Left cardiac atrium (tissue), 4 donors: ENCODE results near the gene SHB. TPM values are rescaled to one million over a fixed set of nuclear protein-coding genes. Genes with fewer than 3 reads are reported as not detected.

ENCODE experiments used
- ATAC-seq, 2 donors: fragments of 200-7000 bp; cut with Tn5 transposase; one replicate each; pipeline ENCODE4 v1.9.1; 2020; ENCODE audit warnings: mild to moderate bottlenecking in 2 of 2, moderate library complexity in 2 of 2
- DNase-seq: peaks from one replicate; pipeline ENCODE4 v3.0.0-alpha.2; 2020
- intact Hi-C, 2 donors: fragments of 100-400 bp; cut with DNase I; formaldehyde crosslinking; loops; one replicate each; pipeline versions ENCODE4 v1.14.1 to v1.15.1; 2022 to 2023
- total RNA-seq, 2 donors: library from RNA; stranded (reverse); fragmentation: NEBNext Ultra II Directional; extraction: Animal tissue kit (Norgen Biotek cat#: 25700); gene quantifications; one replicate each; pipeline ENCODE4 v1.2.1, GENCODE V29; 2021
- donor health status: DM: no; HTN: yes; CAD: no.
- donor health status: DM: no; HTN: yes; CAD: no; lungs with severe emphysema.
- donor health status: DM: yes; HTN: yes; CAD: no.
- donor health status: Dilated cardiomyopathy.

The SHB gene
- total RNA-seq, 2 donors from 2014 or later = 20.3 to 34.6 TPM

- ATAC-seq = no peak
- intact Hi-C loops = loop anchor here in 1 of 2 donors (10.0 kb wide), 1 partner anchor 61 kb away; the partner anchor contains the start of gene SHB
- no peak for DNase-seq
Measured at GRCh38 chr9:38003946-38004808, 64.8 kb downstream of the SHB start.

GRCh38 chr9:38003230-38003629 is 65.8 kb downstream of the SHB start:
- no peak for ATAC-seq
- intact Hi-C loops = loop anchor here in 1 of 2 donors (10.0 kb wide), 1 partner anchor 62 kb away; the partner anchor contains the start of gene SHB
- no peak for DNase-seq

GRCh38 chr9:38001430-38001829 is 67.6 kb downstream of the SHB start:
- intact Hi-C loops = loop anchor here in 1 of 2 donors (10.0 kb wide), 1 partner anchor 63 kb away; the partner anchor contains the start of gene SHB
- ATAC-seq = no peak
- DNase-seq = no peak

- DNase-seq (no peak), ATAC-seq (no peak)
- intact Hi-C loops = loop anchor here in 1 of 2 donors (10.0 kb wide), 1 partner anchor 64 kb away; the partner anchor contains the start of gene SHB
Measured at GRCh38 chr9:38000735-38001134, 68.3 kb downstream of the SHB start.

- DNase-seq (no peak), ATAC-seq (no peak)
- intact Hi-C loops = loop anchor here in 1 of 2 donors (10.0 kb wide), 1 partner anchor 64 kb away; the partner anchor contains the start of gene SHB
Measured at GRCh38 chr9:38000332-38000731, 68.7 kb downstream of the SHB start.

GRCh38 chr9:37999588-38000189 is 69.3 kb downstream of the SHB start:
- intact Hi-C loops = loop anchor here (10.0 kb wide), 2 partner anchors 45 to 65 kb away; partner anchors contain the start of gene SHB (in 1 of the 2)
- ATAC-seq = no peak
- no peak for DNase-seq

GRCh38 chr9:37998881-37999587 is 70.0 kb downstream of the SHB start:
- ATAC-seq = peak in 1 of 2 donors; percentile 21
- intact Hi-C loops = loop anchor here in 1 of 2 donors (10.0 kb wide), 1 partner anchor 46 kb away; no protein-coding TSS in a partner anchor
- DNase-seq = peak; percentile 46

- intact Hi-C loops = loop anchor here in 1 of 2 donors (10.0 kb wide), 1 partner anchor 47 kb away; no protein-coding TSS in a partner anchor
- ATAC-seq (peak; percentile 6 to 16), DNase-seq (peak; percentile 39)
Measured at GRCh38 chr9:37997636-37998374, 71.2 kb downstream of the SHB start.

- ATAC-seq = no peak
- intact Hi-C loops = loop anchor here in 1 of 2 donors (10.0 kb wide), 1 partner anchor 48 kb away; no protein-coding TSS in a partner anchor
- DNase-seq = no peak
Measured at GRCh38 chr9:37996819-37997217, 72.2 kb downstream of the SHB start.

- DNase-seq (peak; percentile 69), ATAC-seq (peak; percentile 38 to 55)
- intact Hi-C loops = loop anchor here in 1 of 2 donors (10.0 kb wide), 1 partner anchor 49 kb away; no protein-coding TSS in a partner anchor
Measured at GRCh38 chr9:37995961-37996818, 72.8 kb downstream of the SHB start.

- ATAC-seq (peak; percentile 7 to 22), DNase-seq (no peak)
- intact Hi-C loops = loop anchor here in 1 of 2 donors (10.0 kb wide), 1 partner anchor 49 kb away; no protein-coding TSS in a partner anchor
Measured at GRCh38 chr9:37995348-37995737, 73.7 kb downstream of the SHB start.

- intact Hi-C loops = loop anchor here in 1 of 2 donors (10.0 kb wide), 1 partner anchor 50 kb away; no protein-coding TSS in a partner anchor
- ATAC-seq (peak; percentile 88 to 90), DNase-seq (peak; percentile 86)
Measured at GRCh38 chr9:37994639-37995347, 74.2 kb downstream of the SHB start.

GRCh38 chr9:37992924-37993349 is 76.1 kb downstream of the SHB start:
- ATAC-seq (no peak), DNase-seq (no peak)
- intact Hi-C loops = loop anchor here in 1 of 2 donors (10.0 kb wide), 1 partner anchor 52 kb away; no protein-coding TSS in a partner anchor

GRCh38 chr9:37990404-37991015 is 78.5 kb downstream of the SHB start:
- DNase-seq (no peak), ATAC-seq (no peak)
- intact Hi-C loops = loop anchor here in 1 of 2 donors (10.0 kb wide), 1 partner anchor 54 kb away; no protein-coding TSS in a partner anchor

- DNase-seq (no peak), ATAC-seq (no peak)
- intact Hi-C loops = loop anchor here in 1 of 2 donors (5.0 to 10.0 kb wide), 2 partner anchors 55 to 78 kb away; partner anchors contain the start of gene SHB
Measured at GRCh38 chr9:37989701-37990100, 79.3 kb downstream of the SHB start.

- no peak for DNase-seq
- intact Hi-C loops = loop anchor here in 1 of 2 donors (5.0 kb wide), 1 partner anchor 79 kb away; the partner anchor contains the start of gene SHB
- no peak for ATAC-seq
Measured at GRCh38 chr9:37988602-37989001, 80.4 kb downstream of the SHB start.
